HepG2 (cell line): ENCODE measurements around the gene TAP1. TPM values are rescaled to one million over a fixed set of nuclear protein-coding genes. Genes with fewer than 3 reads are reported as not detected.

ENCODE experiments used
- ARNT2 ChIP-seq: sonication (generic); formaldehyde crosslinking; IDR thresholded peaks from 2 replicates; pipeline ENCODE4 v1.8.0; 2022; ENCODE audit warnings: mild to moderate bottlenecking, low read depth, missing genetic modification reagents, moderate library complexity
- ASH2L ChIP-seq: fragments of 300-600, 200-600 bp; sonication (generic); IDR thresholded peaks from 2 replicates; pipeline ENCODE4 v1.7.0; 2017; ENCODE audit warnings: low read depth, mild to moderate bottlenecking, moderate library complexity, mixed read lengths, low read length; ENCODE audit not compliant: insufficient read length
- HNF4G ChIP-seq, 2 experiments: sonication (generic) in 1 of 2; formaldehyde crosslinking in 1 of 2; IDR thresholded peaks; 2 replicates each; pipeline versions ENCODE4 v1.4.0 to v1.6.1; 2011 to 2020; ENCODE audit warnings: borderline replicate concordance in 2 of 2, low read depth in 2 of 2, mild to moderate bottlenecking in 2 of 2, low read length in 1 of 2, missing genetic modification reagents in 1 of 2, moderate library complexity in 1 of 2
- HNRNPL ChIP-seq: fragments of 200-400 bp; formaldehyde crosslinking; IDR thresholded peaks from 2 replicates; pipeline ENCODE4 v1.6.1; 2017; ENCODE audit warnings: mild to moderate bottlenecking, low read depth, low read length
- KDM5B ChIP-seq: sonication (generic); formaldehyde crosslinking; IDR thresholded peaks from 2 replicates; pipeline ENCODE4 v1.4.0; 2020; ENCODE audit warnings: missing genetic modification reagents, mild to moderate bottlenecking, borderline replicate concordance
- MAF1 ChIP-seq: sonication (generic); formaldehyde crosslinking; IDR thresholded peaks from 2 replicates; pipeline ENCODE4 v1.5.0; 2020; ENCODE audit warnings: missing genetic modification reagents, borderline replicate concordance
- MAZ ChIP-seq, 2 experiments: sonication (generic) in 1 of 2; formaldehyde crosslinking in 1 of 2; IDR thresholded peaks; 2 replicates each; pipeline versions ENCODE4 v1.5.0 to v1.6.1; 2012 to 2020; ENCODE audit warnings: low read depth in 2 of 2, mild to moderate bottlenecking in 2 of 2, borderline replicate concordance in 1 of 2, improper control_type of control experiment in 1 of 2, low read length in 1 of 2, missing genetic modification reagents in 1 of 2, moderate library complexity in 1 of 2
- MED8 ChIP-seq: sonication (generic); formaldehyde crosslinking; IDR thresholded peaks from 2 replicates; pipeline ENCODE4 v1.8.1; 2023; ENCODE audit warnings: mild to moderate bottlenecking, missing genetic modification reagents; ENCODE audit not compliant: insufficient replicate concordance
- MIER3 ChIP-seq: IDR thresholded peaks from 2 replicates; pipeline ENCODE4 v1.6.1; 2016; ENCODE audit warnings: missing compliant biosample characterization, borderline replicate concordance
- SALL2 ChIP-seq: sonication (generic); formaldehyde crosslinking; IDR thresholded peaks from 2 replicates; pipeline ENCODE4 v1.8.1; 2023; ENCODE audit warnings: mild to moderate bottlenecking, missing genetic modification reagents, inconsistent platforms
- SIN3A ChIP-seq: IDR thresholded peaks from 2 replicates; pipeline ENCODE4 v1.6.1; 2011; ENCODE audit warnings: low read depth, mild to moderate bottlenecking, control low read depth, low read length, borderline replicate concordance
- SMC3 ChIP-seq: IDR thresholded peaks from 2 replicates; pipeline ENCODE4 v1.6.1; 2011; ENCODE audit warnings: low read length, improper control_type of control experiment
- SOX6 ChIP-seq, 2 experiments: fragments of 450-650 bp in 1 of 2; sonication (generic) in 1 of 2; formaldehyde crosslinking in 1 of 2; IDR thresholded peaks; 2 replicates each; pipeline versions ENCODE4 v1.4.0 to v1.6.1; 2017 to 2020; ENCODE audit warnings: antibody characterized with exemption in 1 of 2, mild to moderate bottlenecking in 1 of 2, missing genetic modification reagents in 1 of 2
- TEAD2 ChIP-seq: sonication (generic); formaldehyde crosslinking; IDR thresholded peaks from 2 replicates; pipeline ENCODE4 v1.9.0; 2021; ENCODE audit warnings: missing genetic modification reagents
- TERF1 ChIP-seq: sonication (generic); formaldehyde crosslinking; IDR thresholded peaks from 2 replicates; pipeline ENCODE4 v1.8.0; 2022; ENCODE audit warnings: mild to moderate bottlenecking, missing genetic modification reagents, moderate library complexity
- ZBTB42 ChIP-seq: sonication (generic); formaldehyde crosslinking; IDR thresholded peaks from 2 replicates; pipeline ENCODE4 v1.5.0; 2020; ENCODE audit warnings: mild to moderate bottlenecking, missing genetic modification reagents
- ZNF879 ChIP-seq: sonication (generic); formaldehyde crosslinking; IDR thresholded peaks from 2 replicates; pipeline ENCODE4 v1.8.1; 2023; ENCODE audit warnings: missing genetic modification reagents
- ZSCAN9 ChIP-seq: IDR thresholded peaks from 2 replicates; pipeline ENCODE4 v1.6.1; 2016; ENCODE audit warnings: borderline replicate concordance
- polyA plus RNA-seq, 8 experiments: library from polyadenylated mRNA; depleted of rRNA in 3 of 8; stranded (reverse) in 7 of 8; unstranded in 1 of 8; fragments of >200 nt; fragmentation: Illumina TruSeq in 4 of 8; extraction: Trizol in 4 of 8; gene quantifications; 2 replicates each; pipeline versions ENCODE4 v1.2.1 to v1.2.3, GENCODE V29; 2011 to 2016; ENCODE audit warnings: low read depth in 4 of 8, missing spikeins in 1 of 8, mixed read lengths in 1 of 8; ENCODE audit not compliant: insufficient read depth in 1 of 8
- total RNA-seq, 5 experiments: library from RNA; depleted of rRNA; stranded (reverse); fragments of >200 nt; fragmentation: Illumina TruSeq; extraction: Trizol; gene quantifications; 2 replicates each; pipeline ENCODE4 v1.2.3, GENCODE V29; 2016; ENCODE audit warnings: low read depth in 1 of 5
- TF ChIP-seq, protein P1 (sequence below): sonication (generic); formaldehyde crosslinking; IDR thresholded peaks from 2 replicates; pipeline ENCODE4 v1.4.0; 2020; ENCODE audit warnings: mild to moderate bottlenecking, missing genetic modification reagents
- TF ChIP-seq, protein P2 (sequence below): sonication (generic); formaldehyde crosslinking; conservative IDR thresholded peaks from 2 replicates; pipeline ENCODE4 v1.8.0; 2022; ENCODE audit warnings: mild to moderate bottlenecking, moderate library complexity, missing genetic modification reagents
- TF ChIP-seq, protein P3 (sequence below): IDR thresholded peaks from 2 replicates; pipeline ENCODE4 v1.6.1; 2018; ENCODE audit warnings: missing genetic modification reagents

TAP1 gene
- total and polyA plus RNA-seq, 2 of the 13 experiments (the other 11 are each of a cell fraction or from before 2014, with no cell fraction given): 31.2 to 52.2 TPM

DNA sequence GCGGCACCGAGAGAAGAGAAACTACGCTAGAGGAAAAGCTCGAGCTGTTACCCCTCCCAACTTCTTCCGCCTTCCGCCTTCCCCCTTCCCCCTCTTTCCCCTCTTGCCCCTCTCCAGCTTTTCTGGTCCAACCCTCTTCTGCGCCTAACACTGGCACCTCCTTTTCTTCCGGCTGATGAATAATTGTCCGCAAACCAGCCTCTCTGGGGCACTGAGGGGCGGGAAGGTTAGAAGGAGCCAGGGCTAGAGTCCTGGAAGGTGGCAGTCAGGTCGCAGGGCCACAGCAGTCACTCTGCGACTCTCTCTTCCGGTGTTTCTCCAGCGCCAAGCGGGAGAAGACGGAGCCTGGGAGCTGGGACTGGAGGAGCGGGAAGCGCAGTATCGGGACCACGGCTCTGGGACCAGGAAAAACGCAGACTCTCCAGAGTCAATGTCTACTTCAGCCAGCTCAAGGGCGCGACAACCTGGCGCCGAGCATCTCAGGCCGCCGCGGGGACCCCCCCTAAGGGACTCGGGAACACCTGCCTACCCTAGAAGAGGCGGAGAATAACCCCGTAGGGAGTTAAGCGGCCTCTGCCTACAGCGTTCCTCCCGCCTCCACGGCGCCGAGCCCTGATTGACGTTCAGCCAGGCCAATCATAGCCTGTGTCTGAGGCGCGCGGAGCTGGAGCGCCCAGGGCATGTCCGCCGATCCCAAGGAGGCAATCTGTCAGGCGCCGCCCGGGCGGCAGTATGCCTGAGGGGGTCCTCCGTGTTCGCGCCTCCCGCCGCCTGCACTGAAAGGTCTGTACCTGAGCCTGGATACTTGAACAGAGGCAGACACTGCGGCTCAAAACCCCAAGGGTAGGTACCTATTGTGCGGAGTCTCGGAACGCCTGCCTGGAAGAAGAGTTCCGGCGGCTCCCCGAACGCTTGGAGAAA is 40.8 kb upstream of the TAP1 start (continued):
- TF ChIP-seq, protein P1, sequence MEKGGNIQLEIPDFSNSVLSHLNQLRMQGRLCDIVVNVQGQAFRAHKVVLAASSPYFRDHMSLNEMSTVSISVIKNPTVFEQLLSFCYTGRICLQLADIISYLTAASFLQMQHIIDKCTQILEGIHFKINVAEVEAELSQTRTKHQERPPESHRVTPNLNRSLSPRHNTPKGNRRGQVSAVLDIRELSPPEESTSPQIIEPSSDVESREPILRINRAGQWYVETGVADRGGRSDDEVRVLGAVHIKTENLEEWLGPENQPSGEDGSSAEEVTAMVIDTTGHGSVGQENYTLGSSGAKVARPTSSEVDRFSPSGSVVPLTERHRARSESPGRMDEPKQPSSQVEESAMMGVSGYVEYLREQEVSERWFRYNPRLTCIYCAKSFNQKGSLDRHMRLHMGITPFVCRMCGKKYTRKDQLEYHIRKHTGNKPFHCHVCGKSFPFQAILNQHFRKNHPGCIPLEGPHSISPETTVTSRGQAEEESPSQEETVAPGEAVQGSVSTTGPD (CRISPR knock-in tag): 0 out of 2 replicates have a peak, but pooled peaks have one; percentile 11
- TF ChIP-seq TEAD2 (peak; percentile 52; the same call in 1 of the 2 replicates), ARNT2 (CRISPR knock-in tag) (peak; percentile 71; the same call in 1 of the 2 replicates), HNF4G (IDR thresholded peaks at IDR 0.05; ENCODE audit: borderline replicate concordance, low read depth, low read length) (no peak), HNF4G (CRISPR knock-in tag; IDR thresholded peaks at IDR 0.05; ENCODE audit: borderline replicate concordance, low read depth) (peak; percentile 44; the same call in 1 of the 2 replicates), ZNF879 (CRISPR knock-in tag) (no peak), MIER3 (0 out of 2 replicates have a peak, but pooled peaks have one; percentile 16), SOX6 (IDR thresholded peaks at IDR 0.05) (no peak), SOX6 (CRISPR knock-in tag; IDR thresholded peaks at IDR 0.05) (peak; percentile 30; the same call in 1 of the 2 replicates), HNRNPL (peak; percentile 73; the same call in 1 of the 2 replicates), SALL2 (peak; percentile 41; the same call in 1 of the 2 replicates), MAZ (IDR thresholded peaks at IDR 0.05; ENCODE audit: borderline replicate concordance, low read depth, low read length) (no peak), MAZ (CRISPR knock-in tag; IDR thresholded peaks at IDR 0.05; ENCODE audit: low read depth) (peak; percentile 67), MED8 (CRISPR knock-in tag) (peak; percentile 1), TERF1 (CRISPR knock-in tag) (0 out of 2 replicates have a peak, but pooled peaks have one; percentile 78), ASH2L (peak; percentile 84), SIN3A (peak; percentile 17; the same call in 1 of the 2 replicates), MAF1 (no peak), ZSCAN9 (CRISPR knock-in tag) (peak; percentile 60; the same call in 1 of the 2 replicates), KDM5B (CRISPR knock-in tag) (peak; percentile 73; the same call in 1 of the 2 replicates), SMC3 (no peak), ZBTB42 (CRISPR knock-in tag) (peak; percentile 59; the same call in 1 of the 2 replicates)
- TF ChIP-seq, protein P2, sequence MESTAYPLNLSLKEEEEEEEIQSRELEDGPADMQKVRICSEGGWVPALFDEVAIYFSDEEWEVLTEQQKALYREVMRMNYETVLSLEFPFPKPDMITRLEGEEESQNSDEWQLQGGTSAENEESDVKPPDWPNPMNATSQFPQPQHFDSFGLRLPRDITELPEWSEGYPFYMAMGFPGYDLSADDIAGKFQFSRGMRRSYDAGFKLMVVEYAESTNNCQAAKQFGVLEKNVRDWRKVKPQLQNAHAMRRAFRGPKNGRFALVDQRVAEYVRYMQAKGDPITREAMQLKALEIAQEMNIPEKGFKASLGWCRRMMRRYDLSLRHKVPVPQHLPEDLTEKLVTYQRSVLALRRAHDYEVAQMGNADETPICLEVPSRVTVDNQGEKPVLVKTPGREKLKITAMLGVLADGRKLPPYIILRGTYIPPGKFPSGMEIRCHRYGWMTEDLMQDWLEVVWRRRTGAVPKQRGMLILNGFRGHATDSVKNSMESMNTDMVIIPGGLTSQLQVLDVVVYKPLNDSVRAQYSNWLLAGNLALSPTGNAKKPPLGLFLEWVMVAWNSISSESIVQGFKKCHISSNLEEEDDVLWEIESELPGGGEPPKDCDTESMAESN (CRISPR knock-in tag): 0 out of 2 replicates have a peak, but pooled peaks have one; percentile 17
- TF ChIP-seq, protein P3, sequence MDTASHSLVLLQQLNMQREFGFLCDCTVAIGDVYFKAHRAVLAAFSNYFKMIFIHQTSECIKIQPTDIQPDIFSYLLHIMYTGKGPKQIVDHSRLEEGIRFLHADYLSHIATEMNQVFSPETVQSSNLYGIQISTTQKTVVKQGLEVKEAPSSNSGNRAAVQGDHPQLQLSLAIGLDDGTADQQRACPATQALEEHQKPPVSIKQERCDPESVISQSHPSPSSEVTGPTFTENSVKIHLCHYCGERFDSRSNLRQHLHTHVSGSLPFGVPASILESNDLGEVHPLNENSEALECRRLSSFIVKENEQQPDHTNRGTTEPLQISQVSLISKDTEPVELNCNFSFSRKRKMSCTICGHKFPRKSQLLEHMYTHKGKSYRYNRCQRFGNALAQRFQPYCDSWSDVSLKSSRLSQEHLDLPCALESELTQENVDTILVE (CRISPR knock-in tag): peak; percentile 66
